Activated CD8-positive, alpha-beta memory T cell treated with anti-CD3 and anti-CD28 coated beads, Interleukin-2, amount 10 ng/mL, durations not matched to agents 7 days and 5 days (primary cell): ENCODE results near the gene PACSIN1. TPM values are rescaled to one million over a fixed set of nuclear protein-coding genes. Genes with fewer than 3 reads are reported as not detected.

Source experiments
- ATAC-seq: fragments of 150-1000 bp; cut with Tn5 transposase; one replicate; pipeline ENCODE4 v1.10.0; 2021; ENCODE audit warnings: moderate library complexity
- CTCF ChIA-PET: fragments of 350-600 bp; sonication (Branson Sonifier 250); formaldehyde crosslinking; loops from one replicate; lab custom pipeline; 2021; ENCODE audit warnings: antibody characterized with exemption; lab: Charles Lee
- DNase-seq: peaks from one replicate; pipeline ENCODE4 v3.0.0-alpha.2; 2020
- H3K27ac Mint-ChIP-seq: one replicate; pipeline ENCODE4 v1.8.0; 2021; ENCODE audit warnings: mild to moderate bottlenecking, mixed read lengths
- H3K27me3 Mint-ChIP-seq: one replicate; pipeline ENCODE4 v1.8.0; 2021; ENCODE audit warnings: mixed read lengths
- H3K36me3 Mint-ChIP-seq: one replicate; pipeline ENCODE4 v1.8.0; 2021; ENCODE audit warnings: mild to moderate bottlenecking, mixed read lengths
- H3K4me1 Mint-ChIP-seq: one replicate; pipeline ENCODE4 v1.8.0; 2021; ENCODE audit warnings: mixed read lengths
- H3K4me3 Mint-ChIP-seq: one replicate; pipeline ENCODE4 v1.8.0; 2021; ENCODE audit warnings: mild to moderate bottlenecking, moderate library complexity, mixed read lengths
- H3K9me3 Mint-ChIP-seq: one replicate; pipeline ENCODE4 v1.8.0; 2022; ENCODE audit warnings: low read depth, mixed read lengths
- total RNA-seq, 2 experiments: library from RNA; stranded (reverse); gene quantifications; one replicate each; pipeline ENCODE4 v1.2.3, GENCODE V29; 2021

Gene PACSIN1
- total RNA-seq, 2 experiments from 2014 or later, result 0.59 to 2.2 TPM

- Mint-ChIP-seq H3K9me3 (no peaks in the 10 kb centered on the region), H3K27me3 (peaks cover 6% of the 10 kb centered on the region), H3K4me3 (no peak overlapping the region), H3K36me3 (no peaks in the 10 kb centered on the region), H3K27ac (no peak overlapping the region), H3K4me1 (peaks cover 16% of the 10 kb centered on the region)
- CTCF ChIA-PET, result interaction anchor here (1.0 to 1.4 kb wide), 3 partner anchors 28 to 95 kb away, joined by 3 to 5 read pairs (median 4); no protein-coding TSS in a partner anchor
- DNase-seq (no peak), ATAC-seq (peak; percentile 52)
Measured at GRCh38 chr6:34555007-34555322, 89.1 kb downstream of the PACSIN1 start.

GRCh38 chr6:34555328-34555727, 89.5 kb downstream of the PACSIN1 start:
- Mint-ChIP-seq H3K9me3 (no peaks in the 10 kb centered on the region), H3K4me3 (no peak overlapping the region), H3K36me3 (no peaks in the 10 kb centered on the region), H3K27ac (no peak overlapping the region), H3K4me1 (peaks cover 16% of the 10 kb centered on the region), H3K27me3 (peaks cover 6% of the 10 kb centered on the region)
- ATAC-seq, result no peak
- CTCF ChIA-PET, result interaction anchor here (1.0 to 1.4 kb wide), 3 partner anchors 28 to 95 kb away, joined by 3 to 5 read pairs (median 4); no protein-coding TSS in a partner anchor
- no peak for DNase-seq

DNA sequence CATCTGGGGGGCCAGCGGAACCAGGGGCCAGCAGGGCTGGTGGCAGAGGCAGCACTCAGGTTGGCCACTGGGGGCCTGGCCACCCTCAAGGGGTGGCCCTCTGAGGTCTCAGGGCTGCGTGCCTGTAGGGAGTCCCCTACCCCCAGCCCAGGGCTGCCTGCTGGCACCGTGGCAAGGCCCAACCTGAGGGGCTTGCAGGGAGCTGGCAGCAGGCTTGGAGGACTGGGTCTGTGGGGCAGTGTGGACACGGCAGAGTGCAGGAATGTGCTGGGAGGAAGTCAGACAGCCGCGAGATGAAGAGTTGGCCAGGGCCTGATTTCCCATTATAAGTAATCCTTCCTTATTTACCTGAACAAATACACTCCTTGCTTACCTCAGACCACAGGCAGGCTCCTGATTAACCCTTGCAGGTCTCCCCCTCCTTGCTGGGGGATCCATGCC, 90.2 kb downstream of the PACSIN1 start, which contains the start of gene SPDEF:
Gene SPDEF, minus strand, starts transcription at position 299 of the 441 bp plus-strand sequence. CDS start 11,874 bp downstream, outside the sequence.
- CTCF ChIA-PET, result no interaction called here
- Mint-ChIP-seq H3K27ac (no peak within 1 kb of the TSS), H3K36me3 (no peaks in the 10 kb centered on the region), H3K4me3 (no peak within 1 kb of the TSS), H3K4me1 (peaks cover 16% of the 10 kb centered on the region), H3K9me3 (no peaks in the 10 kb centered on the region), H3K27me3 (peaks cover 6% of the 10 kb centered on the region)
- DNase-seq, result no peak
- no peak for ATAC-seq

DNA sequence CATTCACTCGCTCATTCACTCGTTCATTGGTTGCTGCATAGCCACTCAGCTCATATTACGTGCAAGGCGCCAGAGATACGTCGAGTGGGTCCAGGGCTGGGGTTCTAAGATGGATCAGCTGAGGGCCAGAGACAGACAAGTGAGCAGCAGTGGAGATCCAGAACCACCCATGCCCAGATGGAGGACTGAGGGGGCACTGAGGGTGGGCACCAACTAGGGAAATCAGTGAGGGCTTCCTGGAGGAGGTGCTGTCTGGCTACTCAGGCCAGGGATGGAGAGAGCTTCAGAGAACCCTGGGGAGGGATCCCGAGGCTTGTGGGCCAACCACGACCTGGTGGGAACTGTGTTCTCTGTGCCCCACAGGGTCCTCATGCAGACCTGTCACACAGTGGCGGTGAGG, 90.6 kb downstream of the PACSIN1 start:
- DNase-seq (no peak), ATAC-seq (no peak)
- Mint-ChIP-seq H3K27ac (no peak overlapping the region), H3K4me3 (no peak overlapping the region), H3K4me1 (peaks cover 16% of the 10 kb centered on the region), H3K27me3 (peaks cover 6% of the 10 kb centered on the region), H3K36me3 (no peaks in the 10 kb centered on the region), H3K9me3 (no peaks in the 10 kb centered on the region)
- CTCF ChIA-PET, result no interaction called here

DNA sequence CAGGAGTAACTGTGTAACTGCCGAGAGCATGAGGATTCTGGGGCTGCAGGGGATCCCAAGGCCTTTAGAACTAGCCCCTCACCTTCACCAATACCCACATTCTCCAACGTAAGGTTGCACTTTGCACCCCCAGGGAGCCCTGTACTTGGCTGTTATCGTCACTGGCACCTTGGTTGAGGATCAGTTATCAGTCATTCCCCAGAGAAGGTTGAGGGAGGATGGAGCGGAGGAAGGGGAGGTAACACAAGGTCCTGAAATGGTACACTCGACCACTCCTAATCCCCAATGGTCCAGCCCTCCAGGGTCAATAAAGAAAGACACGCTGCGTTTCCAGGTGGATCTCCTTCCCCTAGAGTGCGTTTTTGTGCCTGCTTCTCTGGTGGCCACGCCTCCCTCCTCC, 91.4 kb downstream of the PACSIN1 start:
- CTCF ChIA-PET, result no interaction called here
- ATAC-seq (no peak), DNase-seq (no peak)
- no peaks in the 10 kb centered on the region for H3K36me3 Mint-ChIP-seq
- H3K4me3 Mint-ChIP-seq, result no peak overlapping the region
- H3K27me3 Mint-ChIP-seq, result peaks cover 3% of the 10 kb centered on the region
- no peak overlapping the region for H3K27ac Mint-ChIP-seq
- H3K4me1 Mint-ChIP-seq, result peaks cover 16% of the 10 kb centered on the region
- H3K9me3 Mint-ChIP-seq, result no peaks in the 10 kb centered on the region

DNA sequence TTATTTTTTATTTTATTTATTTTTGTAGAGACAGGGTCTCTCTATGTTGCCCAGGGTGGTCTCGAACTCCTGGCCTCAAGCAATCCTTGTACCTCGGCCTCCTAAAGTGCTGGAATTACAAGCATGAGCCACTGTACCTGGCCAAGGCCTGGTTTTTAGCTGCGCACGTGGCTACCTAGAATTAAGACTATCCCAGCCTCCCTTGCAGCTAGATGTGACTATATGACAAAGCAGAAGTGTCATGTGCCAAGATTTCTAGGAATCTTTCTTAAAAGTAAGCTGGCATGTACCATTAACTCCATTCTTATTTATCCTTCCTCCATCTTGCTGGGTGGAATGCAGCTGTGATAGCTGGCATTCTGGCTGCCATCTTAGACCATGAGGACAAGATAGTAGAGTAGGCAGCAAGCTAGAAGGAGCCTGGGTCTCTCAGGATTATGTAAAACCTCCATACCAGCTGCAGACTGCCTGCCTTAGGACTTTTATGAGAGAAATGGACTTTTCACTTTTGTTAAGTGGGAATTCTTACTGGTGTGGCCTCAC, 92.4 kb downstream of the PACSIN1 start:
- DNase-seq (no peak), ATAC-seq (no peak)
- H3K27ac Mint-ChIP-seq, result no peak overlapping the region
- H3K4me1 Mint-ChIP-seq, result peaks cover 16% of the 10 kb centered on the region
- peaks cover 3% of the 10 kb centered on the region for H3K27me3 Mint-ChIP-seq
- no peak overlapping the region for H3K4me3 Mint-ChIP-seq
- no peaks in the 10 kb centered on the region for H3K9me3 Mint-ChIP-seq
- CTCF ChIA-PET, result no interaction called here
- no peaks in the 10 kb centered on the region for H3K36me3 Mint-ChIP-seq

GRCh38 chr6:34559651-34560365, 93.9 kb downstream of the PACSIN1 start:
- Mint-ChIP-seq H3K36me3 (no peaks in the 10 kb centered on the region), H3K27me3 (no peaks in the 10 kb centered on the region), H3K27ac (no peak overlapping the region), H3K4me1 (peaks cover 5% of the 10 kb centered on the region), H3K9me3 (no peaks in the 10 kb centered on the region), H3K4me3 (no peak overlapping the region)
- no peak for ATAC-seq
- CTCF ChIA-PET, result interaction anchor here (0.6 to 1.0 kb wide), 2 partner anchors 135 to 396 kb away, joined by 3 to 5 read pairs; no protein-coding TSS in a partner anchor
- no peak for DNase-seq

GRCh38 chr6:34560366-34561226, 94.7 kb downstream of the PACSIN1 start:
- no peak for DNase-seq
- Mint-ChIP-seq H3K4me3 (no peak overlapping the region), H3K27me3 (no peaks in the 10 kb centered on the region), H3K36me3 (no peaks in the 10 kb centered on the region), H3K9me3 (no peaks in the 10 kb centered on the region), H3K4me1 (no peaks in the 10 kb centered on the region), H3K27ac (no peak overlapping the region)
- ATAC-seq, result no peak
- CTCF ChIA-PET, result interaction anchor here (0.6 to 1.5 kb wide), 3 partner anchors 33 to 396 kb away, joined by 3 to 5 read pairs (median 3); no protein-coding TSS in a partner anchor

DNA sequence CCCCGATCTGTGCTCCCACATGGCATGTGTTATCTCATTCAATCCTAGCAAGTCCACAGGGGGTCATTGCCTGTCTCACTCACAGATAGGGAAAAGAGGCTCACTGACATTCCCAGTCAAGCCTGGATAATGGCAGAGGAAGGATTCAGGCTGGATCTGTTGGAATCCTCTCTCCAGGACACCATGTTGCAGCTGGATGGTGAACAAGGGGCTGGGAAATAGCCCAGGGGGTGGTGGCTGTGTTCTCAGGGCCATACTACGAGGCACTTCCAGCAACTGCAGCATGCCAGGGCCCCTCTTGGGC, 95.3 kb downstream of the PACSIN1 start:
- ATAC-seq (no peak), DNase-seq (no peak)
- CTCF ChIA-PET, result interaction anchor here (1.0 to 1.5 kb wide), 2 partner anchors 34 to 397 kb away, joined by 3 to 5 read pairs; no protein-coding TSS in a partner anchor
- no peaks in the 10 kb centered on the region for H3K36me3 Mint-ChIP-seq
- H3K4me3 Mint-ChIP-seq, result no peak overlapping the region
- no peaks in the 10 kb centered on the region for H3K9me3 Mint-ChIP-seq
- no peak overlapping the region for H3K27ac Mint-ChIP-seq
- H3K27me3 Mint-ChIP-seq, result no peaks in the 10 kb centered on the region
- no peaks in the 10 kb centered on the region for H3K4me1 Mint-ChIP-seq

- CTCF ChIA-PET, result interaction anchor here (1.5 kb wide), 1 partner anchor 35 kb away, joined by 3 read pairs; no protein-coding TSS in a partner anchor
- Mint-ChIP-seq H3K36me3 (no peaks in the 10 kb centered on the region), H3K9me3 (no peaks in the 10 kb centered on the region), H3K4me3 (no peak overlapping the region), H3K4me1 (no peaks in the 10 kb centered on the region), H3K27me3 (no peaks in the 10 kb centered on the region), H3K27ac (no peak overlapping the region)
- no peak for ATAC-seq
- DNase-seq, result no peak
Measured at GRCh38 chr6:34562350-34562749, 96.5 kb downstream of the PACSIN1 start.

DNA sequence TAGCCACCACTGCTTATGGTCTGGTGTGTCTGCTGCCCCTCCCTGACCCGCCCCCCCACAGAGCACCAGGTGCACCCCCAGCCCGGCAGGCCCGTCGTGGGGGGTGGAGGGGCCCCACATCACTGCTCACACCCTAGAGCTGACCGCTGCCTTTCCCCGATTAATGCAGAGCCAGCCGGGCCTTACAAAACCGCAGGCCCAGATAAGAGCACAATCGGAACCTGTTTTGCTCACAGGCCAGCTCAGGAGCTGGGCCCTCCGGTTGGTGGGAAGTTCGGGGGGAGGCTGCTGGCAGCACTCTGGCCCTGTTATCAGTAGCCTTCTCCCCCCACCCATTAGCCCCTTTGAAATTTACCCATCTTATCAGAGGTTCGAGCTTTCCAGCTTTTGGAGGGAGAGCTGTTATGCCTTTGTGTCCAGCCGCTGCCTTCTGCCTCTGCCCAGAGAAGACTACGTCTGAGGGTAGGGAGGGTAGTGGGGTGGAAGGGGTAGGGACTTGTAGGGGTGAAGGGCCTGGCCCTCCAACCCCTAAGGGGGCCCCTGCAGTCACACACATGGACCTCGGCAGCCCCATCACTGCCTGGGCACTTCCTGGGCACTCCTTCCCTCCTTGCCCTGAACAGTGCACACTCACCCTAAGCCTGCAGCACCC, 97.1 kb downstream of the PACSIN1 start:
- ATAC-seq, result no peak
- Mint-ChIP-seq H3K4me3 (no peak overlapping the region), H3K4me1 (no peaks in the 10 kb centered on the region), H3K27me3 (no peaks in the 10 kb centered on the region), H3K9me3 (no peaks in the 10 kb centered on the region), H3K27ac (no peak overlapping the region), H3K36me3 (no peaks in the 10 kb centered on the region)
- no peak for DNase-seq
- CTCF ChIA-PET, result no interaction called here

GRCh38 chr6:34563513-34563870, 97.6 kb downstream of the PACSIN1 start:
- Mint-ChIP-seq H3K4me1 (no peaks in the 10 kb centered on the region), H3K4me3 (no peak overlapping the region), H3K27ac (no peak overlapping the region), H3K36me3 (no peaks in the 10 kb centered on the region), H3K9me3 (no peaks in the 10 kb centered on the region), H3K27me3 (no peaks in the 10 kb centered on the region)
- ATAC-seq, result no peak
- CTCF ChIA-PET, result no interaction called here
- no peak for DNase-seq

DNA sequence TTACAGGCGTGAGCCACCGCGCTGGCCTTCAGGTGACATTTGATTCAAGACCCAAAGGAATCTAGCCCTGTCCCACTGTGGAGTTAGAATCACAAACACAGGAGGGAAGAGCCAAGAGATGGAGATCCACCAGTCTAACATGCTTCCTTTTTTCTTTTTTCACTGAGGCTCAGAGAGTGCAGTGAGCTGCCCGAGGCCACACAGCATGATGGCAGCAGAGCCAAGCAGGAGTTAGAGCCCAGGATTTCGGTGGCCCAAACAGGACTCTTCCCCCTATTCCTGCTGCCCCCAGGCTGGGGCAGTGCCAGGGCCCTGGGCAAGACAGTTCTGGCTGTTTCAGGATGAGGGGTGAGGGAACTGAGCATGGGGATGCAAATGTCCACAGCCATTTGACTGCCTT, 98.3 kb downstream of the PACSIN1 start:
- no peak overlapping the region for H3K27ac Mint-ChIP-seq
- no peak overlapping the region for H3K4me3 Mint-ChIP-seq
- DNase-seq (no peak), ATAC-seq (no peak)
- no peaks in the 10 kb centered on the region for H3K27me3 Mint-ChIP-seq
- no peaks in the 10 kb centered on the region for H3K36me3 Mint-ChIP-seq
- CTCF ChIA-PET, result interaction anchor here (0.8 kb wide), 1 partner anchor 105 kb away, joined by 3 read pairs; no protein-coding TSS in a partner anchor
- no peaks in the 10 kb centered on the region for H3K9me3 Mint-ChIP-seq
- no peaks in the 10 kb centered on the region for H3K4me1 Mint-ChIP-seq
